ENCODE data around the gene DPYSL4. TPM values are rescaled to one million over a fixed set of nuclear protein-coding genes. Genes with fewer than 3 reads are reported as not detected.

The DPYSL4 gene
- total and polyA plus RNA-seq, 2 experiments from 2014 or later = 10.6 to 23.9 TPM

GRCh38 chr10:132202070-132202970 lies 15.6 kb downstream of the DPYSL4 start (continued):
- TF ChIP-seq CREB1 (CRISPR knock-in tag; IDR thresholded peaks at IDR 0.05; ENCODE audit: low read depth) (no peak), EZH2phosphoT487 (IDR thresholded peaks at IDR 0.05; ENCODE audit: unreplicated experiment) (no peak), EZH2 (IDR thresholded peaks at IDR 0.05; ENCODE audit: low read depth, unreplicated experiment) (no peak), CTCF (conservative IDR thresholded peaks at IDR 0.05; ENCODE audit: low read depth in 2 of 2) (no peak)

DNA sequence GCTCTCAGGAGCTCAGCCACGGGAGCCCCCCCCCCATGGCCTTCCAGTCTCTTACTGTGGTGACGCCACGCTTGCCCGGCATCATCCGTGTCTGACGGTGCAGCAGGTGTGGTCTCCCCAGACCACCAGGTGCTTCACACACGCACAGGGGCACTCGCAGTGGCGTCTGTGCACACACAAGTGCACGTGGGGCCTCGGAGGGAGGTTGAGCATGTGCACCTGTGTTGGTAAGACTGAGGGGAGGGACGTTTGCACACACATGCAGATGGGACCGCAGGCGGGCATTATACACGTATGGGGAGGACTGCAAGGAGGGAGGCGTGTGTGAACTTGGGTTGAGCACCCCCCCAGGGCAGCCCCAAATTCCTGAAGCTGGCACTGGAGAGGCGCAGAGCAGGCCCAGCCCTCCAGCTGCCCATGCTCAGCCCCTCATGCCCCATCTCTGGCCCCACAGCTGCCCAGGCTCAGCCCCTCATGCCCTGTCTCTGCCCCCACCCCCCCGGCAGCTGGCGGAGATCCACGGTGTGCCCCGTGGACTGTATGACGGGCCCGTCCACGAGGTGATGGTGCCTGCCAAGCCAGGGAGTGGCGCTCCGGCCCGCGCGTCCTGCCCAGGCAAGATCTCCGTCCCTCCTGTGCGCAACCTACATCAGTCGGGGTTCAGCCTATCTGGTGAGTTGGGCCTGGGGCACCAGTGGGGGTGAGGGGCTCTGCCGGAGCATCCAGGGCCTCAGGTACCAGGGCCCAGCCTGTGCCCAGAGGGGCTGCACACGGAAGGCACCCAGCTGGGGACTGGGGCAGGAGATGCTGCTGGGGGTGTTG lies 16.7 kb downstream of the DPYSL4 start:
- no peak overlapping the region for H3K27ac Mint-ChIP-seq
- H3K36me3 Mint-ChIP-seq (ENCODE audit: low read depth) = no peaks in the 10 kb centered on the region
- no peaks in the 10 kb centered on the region for H3K36me3 ChIP-seq (ENCODE audit: insufficient read depth)
- H3K4me1 ChIP-seq (ENCODE audit: insufficient read depth) = no peaks in the 10 kb centered on the region
- peaks cover 4% of the 10 kb centered on the region for H3K27me3 Mint-ChIP-seq (ENCODE audit: insufficient read depth, low read depth, poor library complexity)
- no peaks in the 10 kb centered on the region for H3K4me1 Mint-ChIP-seq
- ATAC-seq (no peak), DNase-seq (ENCODE audit: low spot score) (no peak)
- H4K20me1 ChIP-seq (replicated peaks; ENCODE audit: insufficient read depth) = no peaks in the 10 kb centered on the region
- no peaks in the 10 kb centered on the region for H3K27me3 ChIP-seq (ENCODE audit: insufficient read depth)
- no peaks in the 10 kb centered on the region for H3F3A ChIP-seq (replicated peaks; ENCODE audit: low read depth)
- H3K9me3 Mint-ChIP-seq = no peaks in the 10 kb centered on the region
- no peak overlapping the region for H3K4me3 Mint-ChIP-seq
- no peak overlapping the region for H3K4me2 ChIP-seq
- no peak overlapping the region for H3K27ac ChIP-seq (ENCODE audit: low read depth)
- H3K79me2 ChIP-seq (replicated peaks; ENCODE audit: insufficient read depth) = no peaks in the 10 kb centered on the region
- no peaks in the 10 kb centered on the region for H3K9me2 ChIP-seq (ENCODE audit: insufficient read depth)
- no peak overlapping the region for H3K4me3 ChIP-seq
- TF ChIP-seq CTCF (conservative IDR thresholded peaks at IDR 0.05; ENCODE audit: low read depth in 2 of 2) (no peak), EZH2phosphoT487 (IDR thresholded peaks at IDR 0.05; ENCODE audit: unreplicated experiment) (no peak), EZH2 (IDR thresholded peaks at IDR 0.05; ENCODE audit: low read depth, unreplicated experiment) (no peak), NANOG (IDR thresholded peaks at IDR 0.05; ENCODE audit: borderline replicate concordance) (no peak), POLR2AphosphoS5 (IDR thresholded peaks at IDR 0.05; ENCODE audit: low read depth) (no peak), CREB1 (CRISPR knock-in tag; IDR thresholded peaks at IDR 0.05; ENCODE audit: low read depth) (no peak)
- H2AFZ ChIP-seq = no peak overlapping the region

Measured in GM23338 (cell line).